Measurements from ENCODE around the gene SHC2.

Gene SHC2

GRCh38 chr19:434152-434960 lies 26.5 kb downstream of the SHC2 start (continued):
- peak; percentile 94 for TF ChIP-seq ZNF629 (tag by site-specific recombination; IDR thresholded peaks at IDR 0.05)
- no peak for TF ChIP-seq ZNF10 (tag by site-specific recombination; IDR thresholded peaks at IDR 0.05)
- peak; percentile 80 for TF ChIP-seq ZBTB7A (tag by site-specific recombination; IDR thresholded peaks at IDR 0.05; ENCODE audit: low read depth)
- TF ChIP-seq, protein P1, sequence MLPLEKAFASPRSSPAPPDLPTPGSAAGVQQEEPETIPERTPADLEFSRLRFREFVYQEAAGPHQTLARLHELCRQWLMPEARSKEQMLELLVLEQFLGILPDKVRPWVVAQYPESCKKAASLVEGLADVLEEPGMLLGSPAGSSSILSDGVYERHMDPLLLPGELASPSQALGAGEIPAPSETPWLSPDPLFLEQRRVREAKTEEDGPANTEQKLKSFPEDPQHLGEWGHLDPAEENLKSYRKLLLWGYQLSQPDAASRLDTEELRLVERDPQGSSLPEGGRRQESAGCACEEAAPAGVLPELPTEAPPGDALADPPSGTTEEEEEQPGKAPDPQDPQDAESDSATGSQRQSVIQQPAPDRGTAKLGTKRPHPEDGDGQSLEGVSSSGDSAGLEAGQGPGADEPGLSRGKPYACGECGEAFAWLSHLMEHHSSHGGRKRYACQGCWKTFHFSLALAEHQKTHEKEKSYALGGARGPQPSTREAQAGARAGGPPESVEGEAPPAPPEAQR (tag by site-specific recombination; IDR thresholded peaks at IDR 0.05) = peak; percentile 93
- peak; percentile 97 for TF ChIP-seq ZNF621 (tag by site-specific recombination; IDR thresholded peaks at IDR 0.05)
- TF ChIP-seq ZNF658 (tag by site-specific recombination; IDR thresholded peaks at IDR 0.05) = peak; percentile 98
- TF ChIP-seq, protein P2, sequence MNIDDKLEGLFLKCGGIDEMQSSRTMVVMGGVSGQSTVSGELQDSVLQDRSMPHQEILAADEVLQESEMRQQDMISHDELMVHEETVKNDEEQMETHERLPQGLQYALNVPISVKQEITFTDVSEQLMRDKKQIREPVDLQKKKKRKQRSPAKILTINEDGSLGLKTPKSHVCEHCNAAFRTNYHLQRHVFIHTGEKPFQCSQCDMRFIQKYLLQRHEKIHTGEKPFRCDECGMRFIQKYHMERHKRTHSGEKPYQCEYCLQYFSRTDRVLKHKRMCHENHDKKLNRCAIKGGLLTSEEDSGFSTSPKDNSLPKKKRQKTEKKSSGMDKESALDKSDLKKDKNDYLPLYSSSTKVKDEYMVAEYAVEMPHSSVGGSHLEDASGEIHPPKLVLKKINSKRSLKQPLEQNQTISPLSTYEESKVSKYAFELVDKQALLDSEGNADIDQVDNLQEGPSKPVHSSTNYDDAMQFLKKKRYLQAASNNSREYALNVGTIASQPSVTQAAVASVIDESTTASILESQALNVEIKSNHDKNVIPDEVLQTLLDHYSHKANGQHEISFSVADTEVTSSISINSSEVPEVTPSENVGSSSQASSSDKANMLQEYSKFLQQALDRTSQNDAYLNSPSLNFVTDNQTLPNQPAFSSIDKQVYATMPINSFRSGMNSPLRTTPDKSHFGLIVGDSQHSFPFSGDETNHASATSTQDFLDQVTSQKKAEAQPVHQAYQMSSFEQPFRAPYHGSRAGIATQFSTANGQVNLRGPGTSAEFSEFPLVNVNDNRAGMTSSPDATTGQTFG (tag by site-specific recombination; IDR thresholded peaks at IDR 0.05; ENCODE audit: borderline replicate concordance) = peak; percentile 99
- TF ChIP-seq ELK4 (IDR thresholded peaks at IDR 0.05; ENCODE audit: borderline replicate concordance, low read depth, low read length) = no peak
- TF ChIP-seq BCL6B (tag by site-specific recombination; IDR thresholded peaks at IDR 0.05) = peak; percentile 47; the same call in 1 of the 2 replicates
- peak; percentile 81; the same call in 1 of the 2 replicates for TF ChIP-seq ZNF571 (tag by site-specific recombination; IDR thresholded peaks at IDR 0.05)
- peak; percentile 95 for TF ChIP-seq ZNF747 (tag by site-specific recombination; IDR thresholded peaks at IDR 0.05)
- TF ChIP-seq ZNF169 (tag by site-specific recombination; IDR thresholded peaks at IDR 0.05) = peak; percentile 98
- TF ChIP-seq ZBTB10 (tag by site-specific recombination; IDR thresholded peaks at IDR 0.05) = no peak
- peak; percentile 84; the same call in 1 of the 2 replicates for TF ChIP-seq KLF8 (tag by site-specific recombination; IDR thresholded peaks at IDR 0.05)
- peak; percentile 36 for TF ChIP-seq GLIS1 (tag by site-specific recombination; IDR thresholded peaks at IDR 0.05)
- peak; percentile 74; the same call in 1 of the 2 replicates for TF ChIP-seq ZNF112 (tag by site-specific recombination; IDR thresholded peaks at IDR 0.05)
- peak; percentile 93 for TF ChIP-seq ZNF391 (tag by site-specific recombination; IDR thresholded peaks at IDR 0.05; ENCODE audit: borderline replicate concordance, low read depth)
- TF ChIP-seq ZXDB (tag by site-specific recombination; IDR thresholded peaks at IDR 0.05) = 0 out of 2 replicates have a peak, but pooled peaks have one; percentile 32
- TF ChIP-seq ZNF366 (tag by site-specific recombination; conservative IDR thresholded peaks at IDR 0.05) = peak; percentile 77
- TF ChIP-seq ZNF248 (tag by site-specific recombination; IDR thresholded peaks at IDR 0.05) = peak; percentile 96
- no peak for TF ChIP-seq ZNF561 (tag by site-specific recombination; IDR thresholded peaks at IDR 0.05; ENCODE audit: borderline replicate concordance)
- TF ChIP-seq EGR2 (tag by site-specific recombination; IDR thresholded peaks at IDR 0.05; ENCODE audit: low read depth) = no peak
- TF ChIP-seq ZNF155 (tag by site-specific recombination; IDR thresholded peaks at IDR 0.05) = peak; percentile 95; the same call in 1 of the 2 replicates
- TF ChIP-seq ZNF19 (tag by site-specific recombination; IDR thresholded peaks at IDR 0.05; ENCODE audit: low read depth) = no peak
- TF ChIP-seq RBAK (tag by site-specific recombination; IDR thresholded peaks at IDR 0.05) = peak; percentile 95
- peak; percentile 30; the same call in 1 of the 2 replicates for TF ChIP-seq SCRT2 (tag by site-specific recombination; IDR thresholded peaks at IDR 0.05)
- TF ChIP-seq ZNF302 (tag by site-specific recombination; IDR thresholded peaks at IDR 0.05; ENCODE audit: low read depth) = no peak
- peak; percentile 53; the same call in 1 of the 2 replicates for TF ChIP-seq PRDM1 (tag by site-specific recombination; IDR thresholded peaks at IDR 0.05)
- TF ChIP-seq TRIM28 (IDR thresholded peaks at IDR 0.05; ENCODE audit: borderline replicate concordance, low read length) = no peak
- no peak for TF ChIP-seq ZNF660 (tag by site-specific recombination; IDR thresholded peaks at IDR 0.05)
- no peak for TF ChIP-seq ZNF175 (tag by site-specific recombination; IDR thresholded peaks at IDR 0.05)
- TF ChIP-seq ZNF785 (tag by site-specific recombination; IDR thresholded peaks at IDR 0.05) = peak; percentile 90

All from HEK293 (cell line).